Parathyroid adenoma (tissue), 2 donors: ENCODE measurements around the gene FGF8.

Experiments used
- H2AFZ ChIP-seq: fragments of 300-600 bp; sonication (generic); one replicate; pipeline ENCODE4 v1.7.0; 2017; ENCODE audit warnings: antibody characterized with exemption, mild to moderate bottlenecking
- H3K27ac ChIP-seq: fragments of 300-600 bp; sonication (generic); one replicate; pipeline ENCODE4 v1.7.0; 2017
- H3K27me3 ChIP-seq: fragments of 300-600 bp; sonication (generic); one replicate; pipeline ENCODE4 v1.7.0; 2017; ENCODE audit warnings: low read length; ENCODE audit not compliant: control insufficient read depth, insufficient read depth
- H3K36me3 ChIP-seq: fragments of 300-600 bp; sonication (generic); one replicate; pipeline ENCODE4 v1.7.0; 2017; ENCODE audit warnings: low read length; ENCODE audit not compliant: control insufficient read depth, insufficient read depth
- H3K4me1 ChIP-seq: fragments of 300-600 bp; sonication (generic); one replicate; pipeline ENCODE4 v1.7.0; 2017; ENCODE audit warnings: control low read depth
- H3K4me2 ChIP-seq: fragments of 300-600 bp; sonication (generic); one replicate; pipeline ENCODE4 v1.7.0; 2017; ENCODE audit warnings: low read length
- H3K4me3 ChIP-seq: fragments of 300-600 bp; sonication (generic); one replicate; pipeline ENCODE4 v1.7.0; 2017; ENCODE audit warnings: low read depth, low read length
- H3K79me2 ChIP-seq: fragments of 300-600 bp; sonication (generic); one replicate; pipeline ENCODE4 v1.7.0; 2017; ENCODE audit warnings: control low read depth
- H3K9ac ChIP-seq: fragments of 300-600 bp; sonication (generic); one replicate; pipeline ENCODE4 v1.7.0; 2017; ENCODE audit warnings: mild to moderate bottlenecking
- H3K9me3 ChIP-seq: fragments of 300-600 bp; sonication (generic); one replicate; pipeline ENCODE4 v1.7.0; 2017; ENCODE audit warnings: low read length; ENCODE audit not compliant: control insufficient read depth
- CTCF ChIP-seq: fragments of 300-600 bp; sonication (generic); IDR thresholded peaks from one replicate; pipeline ENCODE4 v1.7.0; 2017; ENCODE audit warnings: antibody characterized with exemption, mild to moderate bottlenecking
- donor health status: primary hyperparathyroidism.

FGF8 gene

DNA sequence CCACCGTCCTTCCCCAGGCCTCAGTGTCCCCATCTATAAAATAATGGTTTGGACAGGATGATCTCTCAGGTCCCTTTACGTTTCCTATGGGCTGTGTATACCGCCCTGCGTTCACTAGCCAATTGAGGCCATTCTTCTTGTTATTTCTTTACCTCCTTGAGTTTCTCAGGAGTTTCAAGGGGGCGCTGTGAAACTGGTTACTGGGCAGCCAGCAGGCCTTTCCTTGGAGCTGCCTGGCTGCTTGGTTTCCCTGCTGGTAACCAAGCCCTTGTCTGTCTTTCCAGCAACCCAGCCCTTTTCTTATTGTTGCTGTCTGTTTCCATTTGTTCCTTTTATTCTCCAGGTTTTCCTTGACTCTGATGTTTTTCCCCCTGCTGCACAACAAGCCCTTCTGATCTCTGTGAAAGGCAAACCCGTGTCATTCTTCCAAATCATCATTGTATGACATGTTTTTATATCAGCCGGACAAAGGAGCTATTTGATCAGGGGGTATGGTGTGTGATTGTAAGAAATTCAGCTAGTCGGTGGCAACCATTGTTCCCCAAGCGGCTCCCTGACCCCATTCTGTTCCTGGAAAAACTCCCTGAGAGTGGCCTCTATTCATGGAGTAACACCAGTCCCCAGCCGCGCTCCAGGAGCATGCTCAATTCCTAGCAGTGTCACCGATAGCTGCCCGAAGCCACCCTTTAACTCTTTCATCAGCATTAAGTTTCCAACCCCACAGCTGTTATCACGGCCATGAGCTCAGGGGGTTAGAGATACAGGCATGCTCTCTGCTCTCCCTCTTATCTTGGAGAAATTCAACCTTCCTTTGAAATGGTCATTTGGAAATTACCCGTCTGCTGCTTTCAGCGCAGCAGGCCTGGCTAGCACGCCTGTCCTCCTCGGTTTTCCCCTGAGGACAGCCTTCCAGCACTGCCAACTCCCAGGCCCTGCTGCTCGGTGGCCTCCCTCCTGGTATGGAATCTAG, 26.6 kb downstream of the FGF8 start:
- H3K9ac ChIP-seq = no peak overlapping the region
- no peak overlapping the region for H3K27ac ChIP-seq
- no peak for TF ChIP-seq CTCF
- H3K4me2 ChIP-seq = no peak overlapping the region
- no peak overlapping the region for H2AFZ ChIP-seq
- no peak overlapping the region for H3K4me3 ChIP-seq
- no peaks in the 10 kb centered on the region for H3K4me1 ChIP-seq
- H3K36me3 ChIP-seq = no peaks in the 10 kb centered on the region
- H3K9me3 ChIP-seq = no peaks in the 10 kb centered on the region
- no peaks in the 10 kb centered on the region for H3K27me3 ChIP-seq
- no peaks in the 10 kb centered on the region for H3K79me2 ChIP-seq

- Histone ChIP-seq H3K9me3 (no peaks in the 10 kb centered on the region), H3K36me3 (no peaks in the 10 kb centered on the region), H3K4me2 (no peak overlapping the region), H3K4me3 (no peak overlapping the region), H3K27ac (no peak overlapping the region), H2AFZ (no peak overlapping the region), H3K27me3 (no peaks in the 10 kb centered on the region), H3K79me2 (no peaks in the 10 kb centered on the region), H3K4me1 (no peaks in the 10 kb centered on the region), H3K9ac (no peak overlapping the region)
- TF ChIP-seq CTCF = no peak
Observed at GRCh38 chr10:101748496-101748895, 27.4 kb downstream of the FGF8 start.

DNA sequence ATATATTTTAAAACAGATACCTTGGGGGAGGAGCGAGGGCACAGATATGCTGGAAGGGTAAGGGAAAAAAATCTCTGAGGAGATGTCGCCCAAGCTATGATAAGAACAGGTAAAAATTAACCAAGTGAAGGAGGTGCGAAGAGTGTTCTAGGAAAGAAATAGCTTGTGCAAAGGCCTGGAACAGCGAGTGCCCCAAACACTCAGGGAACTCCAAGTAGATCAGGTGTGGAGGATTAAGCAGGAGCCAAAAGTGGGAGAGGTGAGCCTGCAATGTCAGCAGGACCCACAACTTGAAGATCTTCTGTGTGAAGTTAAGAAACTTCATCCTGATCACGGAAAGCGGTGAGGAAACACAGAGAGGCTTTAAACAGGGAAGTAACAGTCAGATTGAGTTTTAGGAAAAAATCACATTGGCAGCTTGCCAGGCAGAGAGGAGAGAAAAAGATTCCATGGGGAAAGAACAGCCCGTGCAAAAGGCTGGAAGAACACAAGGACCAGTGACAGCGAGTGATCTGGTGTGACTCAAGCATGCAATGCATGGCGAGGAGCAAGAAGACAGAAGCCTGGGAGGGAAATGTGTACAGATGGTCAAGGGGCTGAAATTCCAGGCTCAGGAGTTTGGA, 30.7 kb downstream of the FGF8 start:
- Histone ChIP-seq H3K27me3 (no peaks in the 10 kb centered on the region), H3K4me2 (no peak overlapping the region), H3K79me2 (no peaks in the 10 kb centered on the region), H3K4me3 (no peak overlapping the region), H2AFZ (no peak overlapping the region), H3K27ac (no peak overlapping the region), H3K9ac (no peak overlapping the region), H3K4me1 (no peaks in the 10 kb centered on the region), H3K9me3 (no peaks in the 10 kb centered on the region), H3K36me3 (no peaks in the 10 kb centered on the region)
- TF ChIP-seq CTCF = no peak

DNA sequence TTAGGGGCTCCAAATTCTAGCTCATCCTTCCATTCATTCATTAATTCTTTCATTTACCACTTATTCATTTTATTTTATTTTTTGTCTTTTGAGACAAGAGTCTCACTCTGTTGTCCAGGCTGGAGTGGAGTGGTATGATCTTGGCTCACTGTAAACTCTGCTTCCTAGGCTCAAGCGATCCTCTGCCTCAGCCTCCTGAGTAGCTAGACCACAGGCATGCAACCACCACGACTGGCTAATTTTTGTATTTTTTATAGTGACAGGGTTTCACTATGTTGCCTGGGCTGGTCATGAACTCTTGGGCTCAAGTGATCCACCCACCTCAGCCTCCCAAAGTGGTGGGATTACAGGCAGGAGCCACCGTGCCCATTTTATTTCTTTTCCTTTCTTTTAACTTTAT, 31.6 kb downstream of the FGF8 start:
- Histone ChIP-seq H3K4me1 (no peaks in the 10 kb centered on the region), H3K4me2 (no peak overlapping the region), H3K36me3 (no peaks in the 10 kb centered on the region), H3K27ac (no peak overlapping the region), H3K4me3 (no peak overlapping the region), H3K27me3 (no peaks in the 10 kb centered on the region), H2AFZ (no peak overlapping the region), H3K9ac (no peak overlapping the region), H3K9me3 (no peaks in the 10 kb centered on the region), H3K79me2 (no peaks in the 10 kb centered on the region)
- TF ChIP-seq CTCF = no peak
